HFFc6 (cell line): ENCODE measurements around the gene ST8SIA1. TPM values are rescaled to one million over a fixed set of nuclear protein-coding genes. Genes with fewer than 3 reads are reported as not detected.

Source experiments
- DNase-seq: peaks from one replicate; pipeline ENCODE4 v3.0.0-alpha.2; 2018
- H3K27ac Mint-ChIP-seq: 2 replicates; pipeline ENCODE4 v1.8.0; 2020; ENCODE audit warnings: mild to moderate bottlenecking, mixed read lengths
- H3K27me3 Mint-ChIP-seq: 2 replicates; pipeline ENCODE4 v1.8.0; 2021; ENCODE audit warnings: mild to moderate bottlenecking, moderate library complexity, mixed read lengths; ENCODE audit not compliant: insufficient read depth
- H3K36me3 Mint-ChIP-seq: 2 replicates; pipeline ENCODE4 v1.8.0; 2021; ENCODE audit warnings: low read depth, mixed read lengths
- H3K4me1 Mint-ChIP-seq: 2 replicates; pipeline ENCODE4 v1.8.0; 2020; ENCODE audit warnings: low read depth, mixed read lengths
- H3K4me3 Mint-ChIP-seq: 2 replicates; pipeline ENCODE4 v1.8.0; 2020; ENCODE audit warnings: mild to moderate bottlenecking, moderate library complexity, mixed read lengths
- H3K9me3 Mint-ChIP-seq: 2 replicates; pipeline ENCODE4 v1.8.0; 2020; ENCODE audit warnings: mild to moderate bottlenecking, mixed read lengths
- CTCF ChIP-seq: fragments of 200-600 bp; sonication (generic); IDR thresholded peaks from 2 replicates; pipeline ENCODE4 v1.5.0; 2021; ENCODE audit warnings: antibody characterized with exemption, mild to moderate bottlenecking
- total RNA-seq, 6 experiments: library from RNA; stranded (reverse); fragmentation: NEBNext Ultra II Directional; extraction: Animal tissue kit (Norgen Biotek cat#: 25700); gene quantifications; 2 replicates in 1 of 6; 3 replicates in 5 of 6; pipeline ENCODE4 v1.2.3, GENCODE V29; 2021

The ST8SIA1 gene
- total RNA-seq, 6 experiments from 2014 or later, result not detected

GRCh38 chr12:22276313-22276712, 58.2 kb downstream of the ST8SIA1 start:
- no peak for TF ChIP-seq CTCF
- DNase-seq, result no peak
- peaks cover 2% of the 10 kb centered on the region; the same call in 1 of the 2 replicates for H3K27me3 Mint-ChIP-seq
- H3K36me3 Mint-ChIP-seq, result no peaks in the 10 kb centered on the region
- peaks cover 31% of the 10 kb centered on the region for H3K4me1 Mint-ChIP-seq
- H3K9me3 Mint-ChIP-seq, result no peaks in the 10 kb centered on the region
- H3K4me3 Mint-ChIP-seq, result no peak overlapping the region
- peak overlapping the region; percentile 74 for H3K27ac Mint-ChIP-seq

- H3K27ac Mint-ChIP-seq, result peak overlapping the region; percentile 74
- H3K4me3 Mint-ChIP-seq, result no peak overlapping the region; the same call in 1 of the 2 replicates
- peaks cover 35% of the 10 kb centered on the region for H3K4me1 Mint-ChIP-seq
- no peaks in the 10 kb centered on the region for H3K9me3 Mint-ChIP-seq
- H3K27me3 Mint-ChIP-seq, result peaks cover 2% of the 10 kb centered on the region; the same call in 1 of the 2 replicates
- TF ChIP-seq CTCF, result no peak
- peak; percentile 96 for DNase-seq
- H3K36me3 Mint-ChIP-seq, result no peaks in the 10 kb centered on the region
Observed at GRCh38 chr12:22275843-22276242, 58.7 kb downstream of the ST8SIA1 start.

- Mint-ChIP-seq H3K27ac (no peak overlapping the region), H3K36me3 (no peaks in the 10 kb centered on the region), H3K27me3 (no peaks in the 10 kb centered on the region), H3K4me1 (peaks cover 39% of the 10 kb centered on the region), H3K4me3 (no peak overlapping the region), H3K9me3 (peaks cover 10% of the 10 kb centered on the region; the same call in 1 of the 2 replicates)
- DNase-seq, result no peak
- TF ChIP-seq CTCF, result no peak
Observed at GRCh38 chr12:22272335-22273151, 62.0 kb downstream of the ST8SIA1 start.

GRCh38 chr12:22271023-22271422, 63.5 kb downstream of the ST8SIA1 start:
- DNase-seq, result peak; percentile 60
- H3K4me1 Mint-ChIP-seq, result peaks cover 35% of the 10 kb centered on the region
- no peaks in the 10 kb centered on the region; the same call in 1 of the 2 replicates for H3K27me3 Mint-ChIP-seq
- no peak for TF ChIP-seq CTCF
- peaks cover 11% of the 10 kb centered on the region; the same call in 1 of the 2 replicates for H3K9me3 Mint-ChIP-seq
- H3K4me3 Mint-ChIP-seq, result no peak overlapping the region
- no peak overlapping the region for H3K27ac Mint-ChIP-seq
- no peaks in the 10 kb centered on the region for H3K36me3 Mint-ChIP-seq

GRCh38 chr12:22268973-22269372, 65.5 kb downstream of the ST8SIA1 start:
- Mint-ChIP-seq H3K27ac (no peak overlapping the region), H3K36me3 (no peaks in the 10 kb centered on the region), H3K27me3 (no peaks in the 10 kb centered on the region; the same call in 1 of the 2 replicates), H3K9me3 (peaks cover 11% of the 10 kb centered on the region; the same call in 1 of the 2 replicates), H3K4me3 (no peak overlapping the region), H3K4me1 (peaks cover 23% of the 10 kb centered on the region)
- DNase-seq, result no peak
- TF ChIP-seq CTCF, result no peak
